Activated CD8-positive, alpha-beta memory T cell treated with anti-CD3 and anti-CD28 coated beads for 24 hours (primary cell): Measurements from ENCODE around the gene PLBD1.

ENCODE experiments used
- DNase-seq: peaks from one replicate; pipeline ENCODE4 v3.0.0-alpha.2; 2020

The PLBD1 gene

GRCh38 chr12:14567351-14568162, at the start of gene PLBD1:
Gene PLBD1, minus strand, starts transcription at chr12:14567883. Its CDS starts 187 bp downstream, at chr12:14567696.
- peak; percentile 65 for DNase-seq

- DNase-seq = no peak
Observed at GRCh38 chr12:14614704-14615121, 47.0 kb upstream of the PLBD1 start.

GRCh38 chr12:14613718-14614117, 46.0 kb upstream of the PLBD1 start:
- no peak for DNase-seq

- DNase-seq = no peak
Observed at GRCh38 chr12:14612898-14613445, 45.3 kb upstream of the PLBD1 start.

- DNase-seq = no peak
Observed at GRCh38 chr12:14612250-14612649, 44.6 kb upstream of the PLBD1 start.

GRCh38 chr12:14611640-14612203, 44.0 kb upstream of the PLBD1 start:
- no peak for DNase-seq

GRCh38 chr12:14607568-14607967, 39.9 kb upstream of the PLBD1 start:
- DNase-seq = no peak

GRCh38 chr12:14605401-14605989, 37.8 kb upstream of the PLBD1 start:
- DNase-seq = no peak

- no peak for DNase-seq
Observed at GRCh38 chr12:14601692-14602478, 34.2 kb upstream of the PLBD1 start.

GRCh38 chr12:14597480-14597879, 29.8 kb upstream of the PLBD1 start:
- no peak for DNase-seq

- no peak for DNase-seq
Observed at GRCh38 chr12:14591719-14592118, 24.0 kb upstream of the PLBD1 start.

GRCh38 chr12:14589169-14590004, 21.7 kb upstream of the PLBD1 start:
- DNase-seq = no peak

GRCh38 chr12:14588571-14588970, 20.9 kb upstream of the PLBD1 start:
- no peak for DNase-seq

- DNase-seq = no peak
Observed at GRCh38 chr12:14578646-14579045, 11.0 kb upstream of the PLBD1 start.

GRCh38 chr12:14577344-14577743, 9.7 kb upstream of the PLBD1 start:
- no peak for DNase-seq

- DNase-seq = no peak
Observed at GRCh38 chr12:14576896-14577295, 9.2 kb upstream of the PLBD1 start.

- DNase-seq = no peak
Observed at GRCh38 chr12:14575585-14575984, 7.9 kb upstream of the PLBD1 start.

GRCh38 chr12:14573118-14573517, 5.4 kb upstream of the PLBD1 start:
- no peak for DNase-seq

- no peak for DNase-seq
Observed at GRCh38 chr12:14572401-14572800, 4.7 kb upstream of the PLBD1 start.

- no peak for DNase-seq
Observed at GRCh38 chr12:14571779-14572178, 4.1 kb upstream of the PLBD1 start.

- no peak for DNase-seq
Observed at GRCh38 chr12:14570231-14570630, 2.5 kb upstream of the PLBD1 start.

GRCh38 chr12:14564336-14564959, 3.2 kb downstream of the PLBD1 start:
- no peak for DNase-seq
